Measurements from ENCODE around the gene MUC12. TPM values are rescaled to one million over a fixed set of nuclear protein-coding genes. Genes with fewer than 3 reads are reported as not detected.

The MUC12 gene
- total and polyA plus RNA-seq, 3 donors from 2014 or later = 3.5 to 6.2 (median 5.3) TPM

DNA sequence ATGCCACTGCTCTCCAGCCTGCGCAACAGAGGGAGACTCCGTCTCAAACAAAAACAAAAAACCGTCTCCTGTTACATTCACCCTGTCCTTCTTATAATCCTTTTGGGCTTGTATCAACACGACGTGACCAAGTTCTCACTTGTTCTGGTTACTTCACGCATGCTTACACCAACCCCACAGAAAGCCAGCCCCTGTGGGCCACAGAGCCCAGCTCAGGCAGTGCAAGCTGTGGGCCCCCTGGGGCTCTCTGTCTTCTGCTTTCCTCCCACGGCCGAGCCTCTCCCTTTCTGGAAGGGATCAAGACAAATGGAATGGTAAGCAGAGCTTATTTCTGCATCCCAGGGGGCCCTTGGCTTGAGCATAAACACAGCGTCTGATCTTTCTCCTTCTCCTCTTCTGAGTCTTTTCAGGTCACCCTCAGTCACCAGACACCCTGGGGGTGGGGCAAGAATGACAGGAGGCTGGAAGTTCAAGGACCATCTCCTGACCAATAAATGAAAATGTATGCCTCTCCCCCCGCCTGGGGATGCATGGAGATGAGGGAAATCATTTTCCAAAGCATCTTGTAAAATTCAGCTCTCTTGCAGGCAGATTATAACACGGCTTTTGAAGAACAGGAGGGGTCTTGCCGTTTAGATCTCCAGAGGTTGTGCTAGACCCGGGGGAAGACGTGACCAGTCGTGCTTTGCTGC, 96.9 kb downstream of the MUC12 start:
- TF ChIP-seq POLR2A (IDR thresholded peaks at IDR 0.05) = no peak
- TF ChIP-seq, protein P1, sequence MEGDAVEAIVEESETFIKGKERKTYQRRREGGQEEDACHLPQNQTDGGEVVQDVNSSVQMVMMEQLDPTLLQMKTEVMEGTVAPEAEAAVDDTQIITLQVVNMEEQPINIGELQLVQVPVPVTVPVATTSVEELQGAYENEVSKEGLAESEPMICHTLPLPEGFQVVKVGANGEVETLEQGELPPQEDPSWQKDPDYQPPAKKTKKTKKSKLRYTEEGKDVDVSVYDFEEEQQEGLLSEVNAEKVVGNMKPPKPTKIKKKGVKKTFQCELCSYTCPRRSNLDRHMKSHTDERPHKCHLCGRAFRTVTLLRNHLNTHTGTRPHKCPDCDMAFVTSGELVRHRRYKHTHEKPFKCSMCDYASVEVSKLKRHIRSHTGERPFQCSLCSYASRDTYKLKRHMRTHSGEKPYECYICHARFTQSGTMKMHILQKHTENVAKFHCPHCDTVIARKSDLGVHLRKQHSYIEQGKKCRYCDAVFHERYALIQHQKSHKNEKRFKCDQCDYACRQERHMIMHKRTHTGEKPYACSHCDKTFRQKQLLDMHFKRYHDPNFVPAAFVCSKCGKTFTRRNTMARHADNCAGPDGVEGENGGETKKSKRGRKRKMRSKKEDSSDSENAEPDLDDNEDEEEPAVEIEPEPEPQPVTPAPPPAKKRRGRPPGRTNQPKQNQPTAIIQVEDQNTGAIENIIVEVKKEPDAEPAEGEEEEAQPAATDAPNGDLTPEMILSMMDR (IDR thresholded peaks at IDR 0.05) = no peak
- no peaks in the 10 kb centered on the region for H3K36me3 ChIP-seq (ENCODE audit: low read depth, missing control alignments)
- no peaks in the 10 kb centered on the region for H3K27me3 ChIP-seq
- DNase-seq = peak; percentile 28
- intact Hi-C loops (cut with DNase I; ENCODE audit: low total_unique reads) = no loop called here
- WGBS, 2 donors = 41 to 55% methylated on average over 15 of the region's 15 CpGs
- no peaks in the 10 kb centered on the region for H3K9me3 ChIP-seq
- H3K4me3 ChIP-seq = no peak overlapping the region
- no peaks in the 10 kb centered on the region for H3K4me1 ChIP-seq
- H3K27ac ChIP-seq = no peak overlapping the region

DNA sequence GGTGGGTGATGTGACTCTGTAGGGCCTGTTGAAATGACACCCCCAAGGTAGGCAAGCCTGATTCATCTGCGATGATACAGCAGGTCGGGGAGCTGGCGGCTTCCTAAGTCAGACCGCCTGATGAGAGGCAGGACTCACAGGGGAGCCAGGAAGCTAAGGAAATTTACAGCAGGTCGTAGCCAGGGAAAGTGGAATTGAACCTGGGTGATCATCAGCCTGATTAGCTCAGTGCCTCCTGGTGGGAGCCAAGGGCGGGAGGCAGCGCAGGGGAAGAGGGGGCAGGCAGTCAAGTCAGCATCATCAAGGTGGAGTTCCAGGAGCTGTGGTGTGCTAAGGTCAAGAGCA, 97.4 kb downstream of the MUC12 start:
- TF ChIP-seq, protein P1 (IDR thresholded peaks at IDR 0.05) = no peak
- TF ChIP-seq POLR2A (IDR thresholded peaks at IDR 0.05) = no peak
- Histone ChIP-seq H3K4me1 (no peaks in the 10 kb centered on the region), H3K27ac (no peak overlapping the region), H3K36me3 (ENCODE audit: low read depth, missing control alignments) (no peaks in the 10 kb centered on the region), H3K4me3 (no peak overlapping the region), H3K27me3 (no peaks in the 10 kb centered on the region), H3K9me3 (no peaks in the 10 kb centered on the region)
- DNase-seq = no peak
- intact Hi-C loops (cut with DNase I; ENCODE audit: low total_unique reads) = no loop called here
- 79 to 83% methylated on average over 7 of the region's 7 CpGs for WGBS, 2 donors

DNA sequence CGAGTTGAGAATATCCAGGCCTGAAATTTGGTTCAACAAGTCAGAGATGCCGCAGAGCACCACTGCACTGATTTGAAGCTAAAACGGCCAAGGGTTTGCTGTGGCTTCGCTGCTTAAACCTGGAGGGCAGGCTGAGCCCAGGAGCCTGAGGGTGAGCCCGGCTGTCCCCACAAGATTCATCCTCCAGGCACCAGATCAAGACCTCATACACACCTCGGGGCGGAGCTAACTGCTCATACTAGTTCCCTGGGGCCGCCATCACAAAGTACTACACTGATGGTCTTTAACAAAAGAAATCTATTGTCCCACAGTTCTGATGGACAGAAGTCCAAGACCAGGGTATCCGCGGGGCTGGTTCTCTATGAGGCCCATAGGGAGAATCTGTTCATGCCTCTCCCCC, 99.0 kb downstream of the MUC12 start:
- Histone ChIP-seq H3K36me3 (ENCODE audit: low read depth, missing control alignments) (no peaks in the 10 kb centered on the region), H3K4me1 (no peaks in the 10 kb centered on the region), H3K4me3 (no peak overlapping the region), H3K27me3 (no peaks in the 10 kb centered on the region), H3K9me3 (no peaks in the 10 kb centered on the region), H3K27ac (no peak overlapping the region)
- TF ChIP-seq POLR2A (IDR thresholded peaks at IDR 0.05) = no peak
- TF ChIP-seq, protein P1 (IDR thresholded peaks at IDR 0.05) = no peak
- intact Hi-C loops (cut with DNase I; ENCODE audit: low total_unique reads) = no loop called here
- WGBS, 2 donors = 90 to 93% methylated on average over 9 to 10 of the region's 10 CpGs
- DNase-seq = no peak

Small RNA genes lying within 50 kb of the gene (small RNA-seq; reads per million reads assigned to genes)
- gene RPS29P15 = 0 reads per million in 2 donors

Other genes starting within 250 kb of the MUC12 start
- gene EPO, start 249.1 kb upstream of the MUC12 start, total RNA-seq = under 1 TPM; 0.63 to 0.93 TPM
- 0.65 TPM for gene EPO, start 249.1 kb upstream of the MUC12 start, polyA plus RNA-seq (ENCODE audit: insufficient read depth, low read depth, low replicate concordance)
- 1 to 10 TPM; 1.6 to 1.7 TPM for gene ZAN, start 236.0 kb upstream of the MUC12 start, total RNA-seq
- 3.0 TPM for gene ZAN, start 236.0 kb upstream of the MUC12 start, polyA plus RNA-seq (ENCODE audit: insufficient read depth, low read depth, low replicate concordance)
- 10 to 100 TPM; 35.9 to 49.6 TPM for gene EPHB4, start 142.0 kb upstream of the MUC12 start, total RNA-seq
- 30.5 TPM for gene EPHB4, start 142.0 kb upstream of the MUC12 start, polyA plus RNA-seq (ENCODE audit: insufficient read depth, low read depth, low replicate concordance)
- gene SLC12A9, start 116.9 kb upstream of the MUC12 start, total RNA-seq = 10 to 100 TPM; 13.8 to 18.9 TPM
- 12.8 TPM for gene SLC12A9, start 116.9 kb upstream of the MUC12 start, polyA plus RNA-seq (ENCODE audit: insufficient read depth, low read depth, low replicate concordance)
- 10 to 100 TPM; 46.8 to 99.6 TPM for gene TRIP6, start 102.2 kb upstream of the MUC12 start, total RNA-seq
- 49.8 TPM for gene TRIP6, start 102.2 kb upstream of the MUC12 start, polyA plus RNA-seq (ENCODE audit: insufficient read depth, low read depth, low replicate concordance)
- 100 to 1,000 TPM; 255 to 291 TPM for gene SRRT, start 94.5 kb upstream of the MUC12 start, total RNA-seq
- gene SRRT, start 94.5 kb upstream of the MUC12 start, polyA plus RNA-seq (ENCODE audit: insufficient read depth, low read depth, low replicate concordance) = 389 TPM
- 1 to 10 TPM; 3.0 to 4.2 TPM for gene UFSP1, start 79.8 kb upstream of the MUC12 start, total RNA-seq
- gene UFSP1, start 79.8 kb upstream of the MUC12 start, polyA plus RNA-seq (ENCODE audit: insufficient read depth, low read depth, low replicate concordance) = 1.3 TPM
- 10 to 100 TPM in 1 of 2 donors, 1 to 10 TPM in 1; 9.8 to 10.5 TPM for gene ACHE, start 73.7 kb upstream of the MUC12 start, total RNA-seq
- gene ACHE, start 73.7 kb upstream of the MUC12 start, polyA plus RNA-seq (ENCODE audit: insufficient read depth, low read depth, low replicate concordance) = 5.1 TPM
- 1 to 10 TPM; 1.6 to 2.1 TPM for gene MUC3A, start 20.0 kb upstream of the MUC12 start, total RNA-seq
- gene MUC3A, start 20.0 kb upstream of the MUC12 start, polyA plus RNA-seq (ENCODE audit: insufficient read depth, low read depth, low replicate concordance) = 1.5 TPM
- under 1 TPM; 0.19 to 0.24 TPM for gene MUC17, start 50.5 kb downstream of the MUC12 start, total RNA-seq
- 0.05 TPM for gene MUC17, start 50.5 kb downstream of the MUC12 start, polyA plus RNA-seq (ENCODE audit: insufficient read depth, low read depth, low replicate concordance)
- gene TRIM56, start 115.9 kb downstream of the MUC12 start, total RNA-seq = 10 to 100 TPM; 15.3 to 20.4 TPM
- gene TRIM56, start 115.9 kb downstream of the MUC12 start, polyA plus RNA-seq (ENCODE audit: insufficient read depth, low read depth, low replicate concordance) = 8.7 TPM
- gene SERPINE1, start 157.5 kb downstream of the MUC12 start, total RNA-seq = 1 to 10 TPM; 5.6 to 5.8 TPM
- 7.6 TPM for gene SERPINE1, start 157.5 kb downstream of the MUC12 start, polyA plus RNA-seq (ENCODE audit: insufficient read depth, low read depth, low replicate concordance)
- gene AP1S1, start 184.9 kb downstream of the MUC12 start, total RNA-seq = 10 to 100 TPM; 31.7 to 54.8 TPM
- 46.3 TPM for gene AP1S1, start 184.9 kb downstream of the MUC12 start, polyA plus RNA-seq (ENCODE audit: insufficient read depth, low read depth, low replicate concordance)
- 1 to 10 TPM; 1.2 to 2.3 TPM for gene VGF, start 196.0 kb downstream of the MUC12 start, total RNA-seq
- gene VGF, start 196.0 kb downstream of the MUC12 start, polyA plus RNA-seq (ENCODE audit: insufficient read depth, low read depth, low replicate concordance) = 0.87 TPM
- under 1 TPM; 0.31 to 0.50 TPM for gene NAT16, start 210.7 kb downstream of the MUC12 start, total RNA-seq
- 0.26 TPM for gene NAT16, start 210.7 kb downstream of the MUC12 start, polyA plus RNA-seq (ENCODE audit: insufficient read depth, low read depth, low replicate concordance)
- not detected for gene MOGAT3, start 231.5 kb downstream of the MUC12 start, total RNA-seq
- gene MOGAT3, start 231.5 kb downstream of the MUC12 start, polyA plus RNA-seq (ENCODE audit: insufficient read depth, low read depth, low replicate concordance) = not detected
- gene PLOD3, start 248.0 kb downstream of the MUC12 start, total RNA-seq = 10 to 100 TPM; 36.3 to 45.6 TPM
- gene PLOD3, start 248.0 kb downstream of the MUC12 start, polyA plus RNA-seq (ENCODE audit: insufficient read depth, low read depth, low replicate concordance) = 32.1 TPM
- 10 to 100 TPM; 57.8 to 58.4 TPM for gene ZNHIT1, start 248.6 kb downstream of the MUC12 start, total RNA-seq
- 48.3 TPM for gene ZNHIT1, start 248.6 kb downstream of the MUC12 start, polyA plus RNA-seq (ENCODE audit: insufficient read depth, low read depth, low replicate concordance)